Activated CD4-positive, alpha-beta T cell treated with anti-CD3 and anti-CD28 coated beads, Interleukin-2, amount 50 U/mL, for 4 hours (primary cell): ENCODE measurements around the gene TK1.
"Not testable (repeated sequence)": the region's sequence is repeated elsewhere in the genome, so short reads cannot be mapped to it uniquely, and the experiment has no call there.

Experiments used
- DNase-seq, 2 experiments: peaks; one replicate each; pipeline ENCODE4 v3.0.0-alpha.2; 2020

The TK1 gene

GRCh38 chr17:78147315-78147998 is 39.4 kb downstream of the TK1 start:
- no peak for DNase-seq

- DNase-seq = no peak
These were observed 40.0 kb downstream of the TK1 start for GRCh38 chr17:78146881-78147280.

DNA sequence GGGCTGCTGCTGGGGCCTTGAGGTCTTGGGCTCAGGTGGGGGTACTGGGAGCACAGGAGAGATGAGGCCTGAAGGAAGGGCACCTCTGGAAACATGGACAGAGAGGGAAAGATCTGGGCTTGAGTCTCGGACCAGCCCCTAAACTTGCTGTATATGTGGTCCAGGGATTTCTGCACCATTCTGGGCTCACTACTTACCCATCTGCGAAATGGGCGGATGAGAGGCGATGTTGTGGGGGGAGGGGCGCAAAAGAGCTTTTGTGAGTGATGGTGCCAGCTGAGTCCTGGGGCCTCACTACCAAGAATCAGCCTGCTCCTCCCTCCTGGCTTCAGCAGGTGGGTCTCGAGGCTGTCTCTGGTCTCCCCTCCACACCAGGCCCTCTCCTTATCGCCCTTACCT is 40.4 kb downstream of the TK1 start:
- DNase-seq = no peak

GRCh38 chr17:78144736-78145641 is 41.9 kb downstream of the TK1 start:
- no peak for DNase-seq

DNA sequence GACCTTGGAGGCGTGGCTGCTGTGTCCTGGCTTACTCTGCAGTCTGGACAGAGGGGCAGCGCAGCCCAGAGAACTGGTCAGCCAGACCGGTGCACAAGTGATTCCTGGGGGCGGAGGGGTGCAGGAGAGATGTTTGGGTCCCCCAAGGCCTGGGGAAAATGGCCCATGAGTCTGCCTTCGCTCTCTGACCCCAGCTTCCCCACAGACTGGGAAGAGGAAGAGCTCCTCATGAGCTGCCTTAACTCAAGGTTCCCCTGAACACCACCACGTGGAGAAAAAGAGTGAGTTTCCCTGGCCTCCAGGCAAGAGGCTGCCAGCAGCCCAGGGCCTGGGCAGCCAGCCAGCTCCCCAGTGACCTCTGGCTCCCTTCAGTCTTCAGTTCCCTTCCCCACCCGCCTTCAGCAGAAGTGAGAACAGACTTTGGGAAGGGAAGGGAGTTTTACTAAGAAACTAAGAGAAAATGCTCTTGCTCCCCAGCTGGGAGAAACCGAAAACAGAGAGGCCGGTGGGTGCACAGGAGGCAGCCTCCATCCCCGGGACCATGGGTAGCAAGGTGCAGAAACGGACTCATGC is 42.6 kb downstream of the TK1 start:
- DNase-seq = no peak

DNA sequence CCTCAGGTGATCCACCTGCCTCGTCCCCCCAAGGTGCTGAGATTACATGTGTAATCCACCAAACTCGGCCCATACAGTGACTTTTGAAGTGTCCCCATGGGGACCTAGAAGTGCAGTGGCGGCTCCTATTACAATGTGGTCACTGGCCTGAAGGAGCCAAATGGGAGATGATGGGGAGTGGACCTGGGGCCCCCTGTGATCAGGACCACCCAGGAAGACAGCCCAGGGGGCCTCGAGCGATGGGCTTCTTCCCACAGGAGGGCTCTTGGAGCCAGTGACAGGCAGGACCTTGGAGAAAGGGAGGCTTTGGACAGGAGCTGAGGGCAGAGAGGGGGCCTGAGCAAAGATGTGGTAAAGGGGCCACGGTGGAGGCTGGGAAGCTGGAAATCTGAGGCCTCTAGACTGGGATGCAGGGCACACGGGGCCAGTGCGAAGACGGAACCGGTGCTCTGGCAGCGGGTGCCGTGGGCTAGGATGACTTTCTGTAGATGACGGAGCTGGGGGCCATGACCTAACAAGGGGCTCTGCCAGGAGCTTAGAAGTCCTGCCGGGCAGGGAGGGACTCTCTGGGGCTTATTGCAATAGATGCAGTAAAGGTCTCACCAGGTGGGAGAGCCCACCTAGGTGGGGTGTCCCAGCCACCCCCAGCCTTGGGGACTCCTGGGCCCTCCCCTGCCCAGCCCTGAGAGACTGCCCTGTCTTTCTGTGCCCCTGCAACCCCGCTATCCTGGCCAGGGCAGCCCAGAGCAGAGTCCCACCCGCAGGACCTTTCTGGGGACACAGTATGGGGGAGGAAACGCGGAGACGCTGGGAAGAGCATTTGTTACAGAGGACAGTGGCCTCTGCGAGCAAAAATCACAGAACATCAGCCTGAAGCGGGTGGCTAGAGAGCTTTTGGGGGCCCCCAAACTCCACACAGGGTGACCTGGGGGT is 43.4 kb downstream of the TK1 start:
- DNase-seq = no peak

- no peak for DNase-seq
These were observed 44.6 kb downstream of the TK1 start for GRCh38 chr17:78142119-78142861.

GRCh38 chr17:78141437-78142118 is 45.3 kb downstream of the TK1 start:
- no peak for DNase-seq

DNA sequence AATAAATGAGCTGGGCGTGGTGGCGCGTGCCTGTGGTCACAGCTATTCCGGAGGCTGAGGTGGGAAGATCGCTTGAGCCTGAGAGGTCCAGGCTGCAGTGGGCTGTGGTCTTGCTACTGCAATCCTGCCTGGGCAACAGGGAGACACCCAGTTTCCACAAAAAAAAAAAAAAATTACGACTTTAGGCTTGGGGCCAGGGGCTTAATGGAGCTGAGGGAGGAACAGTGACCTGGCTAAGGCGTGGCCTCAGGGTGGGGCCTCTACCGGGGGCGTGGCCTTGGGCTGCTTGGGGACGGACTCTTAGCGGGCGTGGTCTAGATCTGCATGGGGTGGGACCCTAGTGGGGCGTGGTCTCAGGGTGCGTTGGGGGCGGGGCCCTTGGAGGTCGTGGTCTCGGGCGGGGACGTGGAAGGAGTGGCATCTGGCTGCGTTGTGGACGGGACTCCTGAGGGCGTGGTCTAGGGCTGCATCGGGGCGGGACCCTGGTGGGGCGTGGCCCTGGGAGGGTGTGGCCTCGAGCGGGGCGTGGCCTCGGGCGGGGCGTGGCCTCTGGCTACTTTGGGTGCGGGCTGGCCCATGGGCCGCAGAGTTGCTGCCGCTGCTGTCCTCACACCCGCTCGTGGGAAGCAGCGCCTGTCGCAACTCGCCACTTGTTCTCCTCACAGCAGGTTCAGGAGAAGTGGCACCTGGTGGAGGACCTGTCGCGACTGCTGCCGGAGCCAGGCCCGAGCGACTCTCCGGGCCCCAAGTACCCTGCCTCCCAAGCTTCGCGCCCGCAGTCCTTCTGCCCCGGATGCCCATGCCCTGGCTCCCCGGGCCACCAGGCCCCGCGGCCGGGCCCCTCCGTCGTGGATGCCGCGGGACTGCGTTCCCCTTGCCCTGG is 46.4 kb downstream of the TK1 start:
- peak; percentile 89 to 90 for DNase-seq

DNA sequence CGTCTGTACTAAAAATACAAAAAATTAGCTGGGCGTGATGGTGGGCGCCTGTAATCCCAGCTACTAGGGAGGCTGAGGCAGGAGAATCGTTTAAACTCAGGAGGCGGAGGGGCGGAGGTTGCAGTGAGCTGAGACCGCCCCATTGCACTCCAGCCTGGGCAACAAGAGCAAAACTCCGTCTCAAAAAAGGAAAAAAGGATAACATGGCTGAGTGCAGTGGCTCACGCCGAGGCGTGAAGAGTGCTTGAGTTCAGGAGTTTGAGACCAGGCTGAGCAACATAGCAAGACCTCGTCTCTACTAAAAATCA is 47.0 kb downstream of the TK1 start:
- DNase-seq = not testable (repeated sequence)

DNA sequence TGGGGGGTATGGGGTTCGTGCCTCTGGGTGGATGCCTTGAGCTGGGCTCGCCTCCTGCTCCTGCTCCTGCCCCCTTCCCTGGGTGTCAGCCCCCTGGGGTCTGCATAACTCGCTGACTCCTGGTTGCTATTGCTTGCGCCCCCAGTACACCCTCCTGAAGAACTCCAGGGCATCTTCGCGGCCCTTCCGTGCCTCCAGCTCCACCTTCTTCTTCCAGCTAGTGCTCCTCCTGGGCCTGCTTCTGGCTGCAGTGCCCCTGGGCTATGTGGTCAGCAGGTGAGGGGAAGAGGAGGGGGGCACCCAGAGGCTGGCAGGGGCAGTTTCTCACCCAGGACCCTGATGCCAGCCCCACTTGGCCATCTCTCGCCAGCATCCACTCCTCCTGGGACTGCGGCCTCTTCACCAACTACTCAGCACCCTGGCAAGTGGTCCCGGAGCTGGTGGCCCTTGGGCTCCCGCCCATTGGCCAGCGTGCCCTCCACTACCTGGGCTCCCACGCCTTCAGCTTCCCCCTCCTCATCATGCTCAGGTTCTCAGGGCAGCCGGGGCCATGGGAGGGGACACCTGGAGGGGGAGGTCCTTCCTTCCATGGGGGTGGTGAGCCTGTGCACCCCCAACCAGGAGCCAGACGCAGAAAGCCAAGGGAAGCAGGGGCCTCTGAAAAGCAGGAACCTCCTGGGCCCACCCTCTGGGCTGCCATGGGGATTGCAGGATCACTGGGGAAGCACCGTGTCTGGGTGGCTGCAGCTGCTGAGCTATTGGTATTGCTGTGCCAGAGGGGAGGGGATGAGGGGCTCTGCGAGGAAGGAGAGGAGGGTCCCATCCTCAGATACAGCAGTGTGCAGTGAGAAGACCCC is 48.4 kb downstream of the TK1 start:
- no peak for DNase-seq

GRCh38 chr17:78137392-78138203 is 49.3 kb downstream of the TK1 start:
- no peak for DNase-seq

GRCh38 chr17:78135858-78136500 is 50.9 kb downstream of the TK1 start:
- DNase-seq = no peak

GRCh38 chr17:78134899-78135385 is 51.9 kb downstream of the TK1 start:
- no peak for DNase-seq

GRCh38 chr17:78133971-78134898 is 52.6 kb downstream of the TK1 start:
- DNase-seq = peak; percentile 72 to 73

- DNase-seq = no peak
These were observed 53.5 kb downstream of the TK1 start for GRCh38 chr17:78133179-78133951.
